HG02759 (cell line): ENCODE measurements around the gene DEDD2.

ENCODE experiments used
- ATAC-seq: cut with Tn5 transposase; IDR thresholded peaks from one replicate; pipeline ENCODE4 v1.9.1; 2021; ENCODE audit warnings: mild to moderate bottlenecking, moderate library complexity; ENCODE audit not compliant: unreplicated experiment

The DEDD2 gene

GRCh38 chr19:42248270-42249148 lies 31.0 kb upstream of the DEDD2 start:
- ATAC-seq, result no peak

GRCh38 chr19:42247640-42248199 lies 30.2 kb upstream of the DEDD2 start:
- ATAC-seq, result no peak

- ATAC-seq, result no peak
Measured at GRCh38 chr19:42246922-42247639, 29.6 kb upstream of the DEDD2 start.

DNA sequence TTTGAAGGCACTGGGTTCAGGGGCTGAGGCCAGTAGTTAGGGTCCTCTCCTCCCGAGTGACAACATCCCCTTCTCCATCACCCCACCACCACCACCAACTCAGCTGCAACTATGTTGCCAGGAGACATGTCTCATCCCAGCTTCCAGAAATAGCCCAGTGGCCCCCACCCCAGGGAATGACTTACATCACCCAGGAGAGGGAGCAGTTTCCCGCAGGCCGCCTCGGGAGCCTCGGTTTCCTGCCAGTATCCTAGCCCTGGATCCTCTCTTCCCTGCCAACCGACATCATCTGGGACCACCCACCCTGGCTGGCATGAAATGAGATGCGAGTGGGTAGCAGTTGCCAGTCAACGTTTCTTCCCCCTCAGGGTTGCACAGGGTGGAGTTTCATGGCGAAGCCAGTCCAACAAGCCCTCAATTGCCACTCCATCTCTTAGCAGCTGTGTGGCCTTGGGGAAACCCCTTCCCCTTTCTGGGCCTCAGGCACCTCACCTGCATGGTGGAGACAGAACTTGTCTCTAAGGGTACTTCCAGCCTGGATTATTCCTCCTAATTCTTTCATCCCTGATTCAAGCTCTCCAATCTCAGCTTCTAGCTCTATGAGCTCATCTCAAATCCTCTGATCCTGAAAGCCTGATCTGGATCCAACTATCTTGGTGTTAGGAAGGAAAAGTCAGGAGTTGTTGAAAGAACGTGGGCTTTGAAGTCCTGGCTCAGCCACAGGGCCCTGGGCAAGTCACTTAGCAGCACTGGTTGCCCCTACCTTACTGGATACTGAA lies 28.9 kb upstream of the DEDD2 start:
- ATAC-seq, result no peak

- no peak for ATAC-seq
Measured at GRCh38 chr19:42245231-42245630, 27.8 kb upstream of the DEDD2 start.

DNA sequence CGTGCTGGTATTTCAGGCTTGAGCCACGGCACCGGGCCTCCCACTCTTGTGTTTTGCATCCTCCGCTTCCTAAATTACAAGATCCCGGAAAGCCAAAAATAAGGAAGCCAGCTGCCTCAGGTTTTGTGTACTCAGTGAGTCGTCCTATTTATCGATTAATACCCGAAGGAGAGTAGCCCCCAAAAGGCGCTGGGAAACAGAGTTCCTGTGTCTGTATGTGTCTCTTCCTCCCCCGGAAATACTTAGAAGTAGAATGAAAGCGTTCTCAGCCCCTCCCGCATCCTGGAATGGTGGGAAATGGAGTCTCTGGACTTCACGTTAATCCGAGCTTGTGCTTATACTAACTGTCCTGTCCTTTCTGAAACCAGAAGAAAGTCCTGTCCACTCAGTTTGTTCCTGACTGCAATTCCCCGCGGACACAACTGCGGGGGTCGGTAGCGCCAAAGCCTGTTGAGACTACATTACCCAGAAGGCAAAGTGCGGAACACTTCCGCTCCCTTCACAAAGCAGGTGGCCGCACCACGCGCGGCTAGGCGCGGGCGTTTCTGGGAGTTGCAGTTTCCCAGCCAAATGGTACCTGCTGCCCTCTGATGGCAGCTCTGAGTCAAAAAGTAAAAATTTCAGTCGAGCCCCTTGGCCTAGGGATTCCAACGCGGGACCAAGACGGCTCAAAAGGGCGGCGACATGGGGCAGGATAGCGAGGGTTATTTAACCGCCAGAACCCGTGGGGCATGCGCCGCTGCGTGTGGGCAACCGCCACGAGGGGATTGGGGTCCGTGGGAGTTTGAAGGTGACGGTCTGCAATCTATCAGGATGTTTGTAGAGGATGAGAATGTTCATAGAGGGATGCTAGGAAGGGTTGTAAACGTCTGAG lies 27.1 kb upstream of the DEDD2 start:
- ATAC-seq, result peak; percentile 39

DNA sequence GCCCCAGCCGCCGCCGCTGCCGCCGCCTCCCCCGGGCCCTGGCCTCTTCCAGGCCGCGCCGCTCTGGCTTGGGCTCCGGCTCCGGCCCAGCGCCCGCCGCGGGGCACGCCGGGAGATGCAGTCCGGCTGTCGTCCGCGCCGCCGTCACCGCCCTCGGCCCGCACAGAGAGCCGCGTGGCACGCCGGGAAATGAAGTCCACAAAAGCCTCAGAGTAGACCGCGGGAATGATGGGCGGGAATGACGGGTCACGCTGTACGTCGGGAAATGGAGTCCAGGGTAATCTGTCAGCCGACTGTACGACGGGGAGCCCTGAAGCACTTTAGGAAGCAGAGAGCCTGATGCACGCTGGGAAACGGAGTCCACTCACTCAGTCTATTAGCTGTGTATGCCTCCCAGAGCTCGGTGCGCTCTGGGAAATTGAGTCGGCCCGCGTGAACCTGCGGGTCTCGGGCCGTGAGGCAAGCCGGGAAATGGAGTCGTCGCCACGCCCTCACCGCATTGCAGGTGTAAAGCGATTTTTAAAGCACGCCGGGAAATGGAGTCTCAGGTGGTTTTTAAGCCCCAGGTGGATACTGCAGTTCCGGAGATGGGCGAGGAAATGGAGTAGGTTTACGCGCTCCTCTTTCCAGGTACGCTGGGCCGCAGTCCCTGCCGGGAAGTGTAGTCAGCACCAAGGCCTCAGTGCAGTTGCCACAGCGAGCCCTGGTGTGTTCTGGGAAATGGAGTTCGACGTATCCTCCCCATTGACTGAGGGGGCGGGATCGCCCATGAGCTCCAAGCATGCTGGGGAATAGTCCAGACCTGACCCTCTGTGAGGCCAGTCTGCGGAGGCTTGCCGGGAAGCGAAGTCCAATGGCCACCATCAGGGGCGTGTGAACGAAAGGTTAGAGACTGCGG lies 25.3 kb upstream of the DEDD2 start, which contains the start of gene GSK3A:
TSS of gene GSK3A (minus strand) at position 91 of the 898 bp plus-strand sequence. CDS start 137 bp downstream, outside the sequence.
- peak; percentile 68 for ATAC-seq

DNA sequence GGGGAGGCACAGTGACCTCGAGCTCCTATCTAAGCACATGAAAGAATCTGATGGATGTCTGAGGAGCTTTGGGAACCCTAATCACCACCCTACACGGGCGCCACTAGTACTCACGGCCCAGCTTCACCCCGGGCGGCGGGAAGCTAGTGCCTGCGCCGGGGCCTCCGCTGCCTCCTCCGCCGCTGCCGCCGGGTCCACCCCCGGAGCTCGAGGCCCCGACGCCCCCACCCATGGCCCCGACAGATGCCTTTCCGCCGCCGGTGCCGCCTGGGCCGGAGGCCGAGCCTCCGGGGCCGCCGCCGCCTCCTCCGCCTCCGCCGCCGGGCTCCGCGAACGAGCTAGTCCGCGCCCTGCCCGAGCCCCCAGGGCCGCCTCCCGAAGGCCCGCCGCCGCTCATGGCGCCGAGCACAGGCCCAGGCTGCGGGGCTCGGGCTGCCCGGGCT lies 24.6 kb upstream of the DEDD2 start:
- peak; percentile 7 for ATAC-seq

- no peak for ATAC-seq
Measured at GRCh38 chr19:42241279-42241678, 23.8 kb upstream of the DEDD2 start.

GRCh38 chr19:42239544-42240220 lies 22.2 kb upstream of the DEDD2 start:
- no peak for ATAC-seq

- ATAC-seq, result no peak
Measured at GRCh38 chr19:42235181-42235580, 17.7 kb upstream of the DEDD2 start.

DNA sequence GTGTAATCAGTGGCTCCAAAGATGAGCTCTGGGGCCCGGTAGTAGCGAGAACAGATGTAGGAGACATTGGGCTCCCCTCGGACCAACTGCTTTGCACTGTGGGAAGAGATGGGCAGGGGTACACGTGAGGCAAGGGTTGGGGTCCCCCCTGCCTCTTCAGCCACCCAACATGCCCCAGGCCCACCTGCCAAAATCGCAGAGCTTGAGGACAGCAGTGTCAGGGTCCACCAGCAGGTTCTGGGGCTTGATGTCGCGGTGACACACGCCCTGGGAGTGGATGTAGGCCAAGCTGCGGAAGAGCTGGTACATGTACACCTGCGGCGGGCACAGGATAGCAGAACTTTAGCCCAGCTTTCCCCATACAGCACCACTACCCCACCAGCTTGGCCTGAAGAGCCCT lies 16.9 kb upstream of the DEDD2 start:
- ATAC-seq, result no peak

DNA sequence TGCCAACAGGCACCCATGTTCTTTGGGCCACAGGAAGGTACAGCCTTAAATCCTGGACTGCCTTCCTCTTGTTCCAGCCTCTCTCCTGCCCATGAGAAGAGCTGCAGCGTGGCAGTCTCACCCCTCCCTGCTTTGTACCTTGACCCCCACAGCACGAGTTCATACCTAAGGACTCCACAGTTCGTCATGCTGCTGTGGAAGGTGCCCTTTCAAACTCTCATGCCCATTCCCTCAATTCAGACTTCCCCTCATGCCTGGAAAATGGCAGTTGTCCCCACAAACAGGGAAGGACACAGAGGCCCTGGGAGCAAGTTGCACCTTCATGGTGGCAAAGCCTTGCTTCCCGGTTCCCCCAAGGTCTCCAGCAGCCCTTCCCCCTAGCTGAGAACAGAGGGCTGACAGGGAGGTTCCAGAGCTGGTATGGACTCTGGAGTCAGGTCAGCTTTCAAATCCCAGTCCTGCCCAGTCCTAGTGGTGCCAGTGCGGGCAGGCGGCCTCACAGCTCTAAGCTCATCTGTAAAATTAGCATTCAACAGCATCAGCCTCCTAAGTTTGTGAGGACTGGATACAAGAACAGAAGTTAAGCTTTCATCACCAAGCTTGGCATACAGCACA lies 16.3 kb upstream of the DEDD2 start:
- no peak for ATAC-seq

- no peak for ATAC-seq
Measured at GRCh38 chr19:42233106-42233505, 15.6 kb upstream of the DEDD2 start.

DNA sequence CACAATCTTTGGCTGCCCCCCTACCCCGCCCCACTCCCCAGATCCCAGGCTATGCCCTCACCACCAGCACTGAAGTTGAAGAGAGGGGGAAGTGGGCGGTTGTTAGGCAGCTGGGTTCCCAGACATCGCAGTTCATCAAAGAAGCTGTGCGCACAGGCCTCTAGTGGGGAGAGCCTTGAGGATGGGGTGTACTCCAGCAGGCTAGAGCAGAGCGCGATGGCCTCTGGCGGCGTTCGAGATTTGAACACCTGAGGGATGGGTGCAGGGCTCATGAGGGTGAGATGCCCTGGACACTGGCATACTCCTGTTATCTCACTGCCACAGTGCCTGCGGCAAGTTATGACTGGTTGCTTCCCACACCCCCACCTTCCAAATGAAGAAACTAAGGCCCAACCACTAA lies 15.0 kb upstream of the DEDD2 start:
- no peak for ATAC-seq

DNA sequence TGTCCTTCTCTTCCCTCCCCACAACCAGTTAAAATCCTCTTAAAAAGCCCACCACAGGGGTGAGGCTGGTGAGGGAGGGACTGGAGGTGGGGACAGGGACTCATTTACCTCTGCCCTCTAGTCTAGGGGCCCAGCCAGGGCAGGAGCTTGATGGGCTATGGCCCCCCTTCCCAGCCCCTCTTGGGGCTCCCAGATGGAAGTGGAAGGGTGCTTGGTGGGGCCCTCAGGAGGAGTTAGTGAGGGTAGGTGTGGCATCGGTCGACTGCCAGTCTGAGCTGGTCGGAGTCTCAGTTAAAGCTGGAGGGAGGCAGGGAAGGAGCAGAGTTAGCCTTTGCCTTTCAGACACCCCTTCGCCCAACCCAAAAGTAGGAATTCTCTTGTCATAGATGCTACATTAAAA lies 13.1 kb upstream of the DEDD2 start:
- no peak for ATAC-seq

DNA sequence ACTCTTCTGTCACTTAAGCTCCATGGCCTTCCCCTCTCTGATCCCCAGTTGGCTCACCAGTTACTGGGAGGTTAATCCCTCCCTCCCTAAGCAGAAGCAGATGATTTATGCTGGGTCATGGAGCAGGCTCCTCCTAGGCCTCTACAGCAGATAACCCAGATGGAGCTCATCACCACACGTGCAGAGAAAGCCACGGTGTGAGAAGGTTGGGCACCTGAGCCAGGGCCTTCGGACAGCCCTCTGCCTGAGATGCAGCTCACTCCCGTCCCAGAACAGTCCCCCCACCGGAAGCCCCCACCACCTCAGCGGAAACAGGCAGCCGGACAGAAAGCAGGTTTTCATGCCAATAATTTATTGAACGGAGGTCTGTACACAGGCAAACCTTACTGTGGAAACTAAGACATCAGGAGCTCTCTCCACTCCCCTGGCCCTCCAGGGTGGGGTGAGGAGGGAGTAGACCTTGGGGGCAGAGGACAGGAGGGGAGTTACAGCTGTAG lies 12.4 kb upstream of the DEDD2 start:
- no peak for ATAC-seq
